Panc1 (cell line): ENCODE results near the gene PELI1.

Experiments
- POLR2AphosphoS5 ChIP-seq: IDR thresholded peaks from 2 replicates; pipeline ENCODE4 v1.6.1; 2012; ENCODE audit warnings: mild to moderate bottlenecking, low read depth, low read length, moderate library complexity
- TF ChIP-seq, protein P1 (sequence below): fragments of 450-650 bp; IDR thresholded peaks from 2 replicates; pipeline ENCODE4 v1.5.1; 2017; ENCODE audit warnings: mild to moderate bottlenecking

DNA sequence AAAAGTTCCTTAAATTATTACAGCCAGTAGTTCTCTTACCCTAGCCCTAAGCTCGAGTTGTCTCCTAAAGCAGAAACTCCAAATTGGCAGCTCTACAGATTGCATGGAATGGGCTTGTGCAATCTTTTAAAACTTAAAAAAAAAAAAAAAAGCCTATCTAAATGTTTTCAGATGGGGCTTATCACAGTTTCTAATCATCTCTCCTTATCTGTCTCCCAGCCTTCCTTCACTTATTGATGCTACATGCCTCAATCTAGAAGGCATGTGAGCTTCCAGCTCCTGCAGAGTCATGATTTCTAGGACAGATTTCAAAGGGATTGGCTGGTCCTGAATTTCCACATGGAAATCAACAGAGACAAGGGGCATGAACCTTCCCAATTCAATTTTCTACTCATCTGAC lies 33.1 kb upstream of the PELI1 start:
- no peak for TF ChIP-seq POLR2AphosphoS5
- TF ChIP-seq, protein P1, sequence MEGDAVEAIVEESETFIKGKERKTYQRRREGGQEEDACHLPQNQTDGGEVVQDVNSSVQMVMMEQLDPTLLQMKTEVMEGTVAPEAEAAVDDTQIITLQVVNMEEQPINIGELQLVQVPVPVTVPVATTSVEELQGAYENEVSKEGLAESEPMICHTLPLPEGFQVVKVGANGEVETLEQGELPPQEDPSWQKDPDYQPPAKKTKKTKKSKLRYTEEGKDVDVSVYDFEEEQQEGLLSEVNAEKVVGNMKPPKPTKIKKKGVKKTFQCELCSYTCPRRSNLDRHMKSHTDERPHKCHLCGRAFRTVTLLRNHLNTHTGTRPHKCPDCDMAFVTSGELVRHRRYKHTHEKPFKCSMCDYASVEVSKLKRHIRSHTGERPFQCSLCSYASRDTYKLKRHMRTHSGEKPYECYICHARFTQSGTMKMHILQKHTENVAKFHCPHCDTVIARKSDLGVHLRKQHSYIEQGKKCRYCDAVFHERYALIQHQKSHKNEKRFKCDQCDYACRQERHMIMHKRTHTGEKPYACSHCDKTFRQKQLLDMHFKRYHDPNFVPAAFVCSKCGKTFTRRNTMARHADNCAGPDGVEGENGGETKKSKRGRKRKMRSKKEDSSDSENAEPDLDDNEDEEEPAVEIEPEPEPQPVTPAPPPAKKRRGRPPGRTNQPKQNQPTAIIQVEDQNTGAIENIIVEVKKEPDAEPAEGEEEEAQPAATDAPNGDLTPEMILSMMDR: no peak
